Cardiac septum (tissue), 1 donor: Measurements from ENCODE around the gene AK5. TPM values are rescaled to one million over a fixed set of nuclear protein-coding genes. Genes with fewer than 3 reads are reported as not detected.
"Not testable (repeated sequence)": the region's sequence is repeated elsewhere in the genome, so short reads cannot be mapped to it uniquely, and the experiment has no call there.

Source experiments
- DNase-seq: peaks from one replicate; pipeline ENCODE4 v3.0.0-alpha.2; 2020; ENCODE audit warnings: low spot score
- intact Hi-C: fragments of 100-400 bp; cut with DNase I; formaldehyde crosslinking; loops from one replicate; pipeline ENCODE4 v1.14.0; 2022
- total RNA-seq: library from RNA; stranded (reverse); fragmentation: NEBNext Ultra II Directional; extraction: Animal tissue kit (Norgen Biotek cat#: 25700); gene quantifications from one replicate; pipeline ENCODE4 v1.2.1, GENCODE V29; 2021
- donor health status: DM: no; HTN: no; CAD: no.

Gene AK5
- total RNA-seq, 1 donor from 2014 or later = 1.3 TPM

GRCh38 chr1:77416692-77417450 lies 135.1 kb downstream of the AK5 start:
- intact Hi-C loops = no loop called here
- no peak for DNase-seq

GRCh38 chr1:77418055-77418454 lies 136.2 kb downstream of the AK5 start:
- intact Hi-C loops, DNase-seq: not testable (repeated sequence)

DNA sequence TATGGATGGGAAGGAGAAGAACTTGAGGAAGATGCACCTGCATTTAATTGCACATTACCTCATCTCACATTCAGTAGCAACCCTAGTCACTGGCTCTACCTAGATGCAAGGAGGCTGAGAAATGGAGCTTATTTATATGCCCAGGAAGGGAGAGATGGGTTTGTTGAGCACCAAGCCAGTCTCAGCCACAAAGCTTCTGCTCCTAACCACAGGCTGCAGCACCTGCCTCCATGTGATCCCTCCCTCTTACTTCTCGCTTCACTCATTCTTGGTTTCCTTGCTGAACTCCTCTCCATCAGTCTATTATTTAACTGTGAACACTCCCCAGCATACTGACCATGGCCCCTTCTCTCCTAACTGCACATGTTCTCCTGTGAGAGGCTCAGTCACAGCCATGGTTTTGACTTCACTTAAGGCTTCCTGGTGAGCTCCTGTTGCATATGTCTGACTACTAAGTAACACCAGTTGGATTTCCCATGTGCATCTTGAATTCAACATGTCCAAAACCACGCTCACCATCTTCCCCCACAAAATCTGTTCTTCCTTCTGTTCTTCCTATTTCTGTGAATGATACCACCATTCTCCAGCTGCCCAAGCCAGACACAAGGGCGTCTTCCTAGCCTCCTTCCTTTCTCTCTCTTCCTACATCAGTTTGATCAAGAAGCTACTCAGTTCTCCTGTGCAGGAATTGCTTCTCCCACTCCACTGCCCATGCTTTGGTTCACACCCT lies 139.8 kb downstream of the AK5 start:
- DNase-seq = no peak
- intact Hi-C loops = no loop called here

GRCh38 chr1:77424236-77424635 lies 142.4 kb downstream of the AK5 start:
- no peak for DNase-seq
- intact Hi-C loops = no loop called here

- intact Hi-C loops = no loop called here
- DNase-seq = no peak
Observed at GRCh38 chr1:77428068-77428467, 146.2 kb downstream of the AK5 start.

- intact Hi-C loops = no loop called here
- no peak for DNase-seq
Observed at GRCh38 chr1:77430966-77431690, 149.3 kb downstream of the AK5 start.

DNA sequence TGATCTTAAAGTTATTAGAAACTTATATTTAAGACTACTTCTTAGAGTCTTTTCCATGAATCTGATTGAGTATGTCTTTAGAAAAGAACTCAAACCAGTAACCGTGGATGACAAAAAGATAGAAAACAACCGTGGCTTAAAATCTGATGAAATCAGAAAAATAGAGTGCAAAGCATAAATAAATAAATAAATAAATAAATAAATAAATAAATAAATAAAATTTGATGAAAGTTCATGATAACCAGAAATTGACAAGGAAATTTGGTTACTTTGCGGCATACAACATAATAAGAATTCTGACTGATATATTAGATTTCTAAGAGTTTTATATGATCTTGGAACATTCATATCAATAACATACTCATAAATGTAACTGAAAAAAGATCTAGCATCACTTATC lies 152.1 kb downstream of the AK5 start:
- no peak for DNase-seq
- intact Hi-C loops = no loop called here

GRCh38 chr1:77434967-77435366 lies 153.1 kb downstream of the AK5 start:
- DNase-seq = no peak
- intact Hi-C loops = no loop called here

DNA sequence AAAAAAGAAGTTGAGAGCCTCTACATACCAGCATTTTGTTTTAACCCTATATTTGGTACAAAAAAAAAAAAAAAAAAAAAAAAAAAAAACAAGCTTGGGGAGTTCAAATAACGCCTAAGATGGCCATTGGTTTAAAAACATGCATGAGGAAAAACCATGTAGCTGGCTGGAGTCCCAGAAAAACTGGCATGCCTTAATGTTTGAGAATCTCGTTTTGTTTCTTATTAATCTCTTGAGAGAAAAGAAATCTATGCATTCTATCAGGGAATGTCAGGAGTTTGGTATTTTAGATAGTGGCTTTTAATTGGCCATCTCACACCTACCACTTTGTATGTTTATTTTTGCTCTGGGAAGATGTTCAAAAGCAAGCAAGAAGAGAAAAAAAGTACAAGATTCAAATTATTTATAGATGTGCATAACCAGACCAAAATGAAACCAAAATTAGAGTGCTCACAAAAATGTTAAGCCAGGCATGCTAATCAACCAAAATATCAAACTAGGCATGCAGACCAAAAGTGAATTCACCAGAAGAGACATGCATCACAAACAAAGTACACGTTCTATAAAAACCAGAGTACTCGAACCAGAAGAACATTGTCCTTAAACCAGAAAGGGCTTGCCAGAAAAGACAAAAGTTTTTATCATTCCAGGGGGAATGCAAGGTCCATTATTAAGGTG lies 156.6 kb downstream of the AK5 start:
- intact Hi-C loops = no loop called here
- no peak for DNase-seq

DNA sequence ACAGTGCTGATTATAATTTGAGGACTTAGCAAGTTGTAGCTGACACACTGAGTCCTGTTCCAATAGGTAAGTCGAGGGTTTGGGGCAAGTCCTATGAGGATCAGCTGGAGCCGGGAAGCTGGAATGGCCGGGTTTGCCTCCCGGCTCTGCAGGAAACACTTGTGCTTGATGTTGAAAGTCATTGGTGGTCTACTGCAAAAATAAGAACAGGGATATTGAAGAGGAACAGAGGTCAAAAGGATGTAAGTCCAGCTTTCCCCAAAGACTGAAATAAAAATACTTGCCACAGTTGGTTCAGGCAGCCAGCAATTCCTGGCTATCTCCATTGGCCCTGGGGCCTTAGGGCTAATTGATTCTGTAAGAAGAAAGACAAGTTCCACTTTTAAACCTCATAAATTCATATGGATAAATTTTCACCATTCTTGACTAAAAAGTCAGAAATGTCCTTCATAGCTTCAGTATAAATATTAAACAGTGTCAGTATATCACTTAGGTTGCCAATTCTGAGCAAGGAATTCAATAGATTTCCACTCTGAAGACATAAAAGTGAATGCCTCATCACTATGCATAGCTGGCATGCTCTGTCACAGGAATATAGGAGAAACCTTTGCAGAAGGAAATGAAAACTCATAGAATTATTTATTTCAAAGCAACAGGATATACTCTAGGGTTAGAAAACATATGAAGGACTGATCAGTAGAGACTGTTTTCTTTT lies 165.2 kb downstream of the AK5 start:
- DNase-seq = no peak

GRCh38 chr1:77447669-77448068 lies 165.8 kb downstream of the AK5 start:
- DNase-seq = no peak
- intact Hi-C loops = no loop called here

More for the DNA sequence above, 165.2 kb downstream of the AK5 start:
- intact Hi-C loops = no loop called here

DNA sequence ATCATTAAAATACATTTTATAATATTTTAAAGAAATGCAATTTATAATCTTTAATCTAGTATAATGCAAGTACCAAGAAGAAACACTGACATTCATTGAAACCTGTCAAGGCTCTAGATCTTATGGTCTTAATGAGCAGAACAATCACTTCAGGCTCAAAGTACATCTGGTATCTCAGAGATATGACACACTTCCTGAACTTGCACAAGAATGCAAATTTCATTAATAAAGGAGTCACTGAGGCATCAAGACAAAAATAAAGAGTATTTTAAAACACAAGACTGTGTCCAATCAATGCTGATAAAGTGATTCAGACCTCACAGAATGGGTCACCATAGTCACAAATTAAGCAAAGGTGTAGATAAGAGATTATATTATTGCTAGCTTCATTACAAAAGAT lies 178.1 kb downstream of the AK5 start:
- DNase-seq = no peak
- intact Hi-C loops = no loop called here

GRCh38 chr1:77461691-77462090 lies 179.9 kb downstream of the AK5 start:
- no peak for DNase-seq
- intact Hi-C loops = no loop called here

GRCh38 chr1:77463216-77463615 lies 181.4 kb downstream of the AK5 start:
- intact Hi-C loops = no loop called here
- no peak for DNase-seq

GRCh38 chr1:77465139-77465538 lies 183.3 kb downstream of the AK5 start:
- no peak for DNase-seq
- intact Hi-C loops = no loop called here

GRCh38 chr1:77465922-77466321 lies 184.1 kb downstream of the AK5 start:
- intact Hi-C loops = no loop called here
- DNase-seq = no peak

GRCh38 chr1:77467021-77467595 lies 185.3 kb downstream of the AK5 start:
- DNase-seq = no peak
- intact Hi-C loops = no loop called here

GRCh38 chr1:77467741-77468140 lies 185.9 kb downstream of the AK5 start:
- intact Hi-C loops = no loop called here
- DNase-seq = no peak
